Mucosa of stomach (tissue), 1 donor: ENCODE measurements around the gene PTCSC3.

Source experiments
- H3K27me3 ChIP-seq: one replicate; pipeline ENCODE4 v1.7.0; 2013; ENCODE audit warnings: mild to moderate bottlenecking, low read length; ENCODE audit not compliant: control insufficient read depth, insufficient read depth
- H3K36me3 ChIP-seq: one replicate; pipeline ENCODE4 v1.7.0; 2013; ENCODE audit warnings: low read length; ENCODE audit not compliant: control insufficient read depth, insufficient read depth
- H3K4me1 ChIP-seq: one replicate; pipeline ENCODE4 v1.7.0; 2013; ENCODE audit warnings: mild to moderate bottlenecking, low read length; ENCODE audit not compliant: control insufficient read depth, insufficient read depth
- H3K4me3 ChIP-seq: one replicate; pipeline ENCODE4 v1.7.0; 2013; ENCODE audit warnings: low read length
- H3K9ac ChIP-seq: one replicate; pipeline ENCODE4 v1.7.0; 2013; ENCODE audit warnings: mild to moderate bottlenecking, low read length, moderate library complexity
- H3K9me3 ChIP-seq: one replicate; pipeline ENCODE4 v1.7.0; 2013; ENCODE audit warnings: mild to moderate bottlenecking, low read length, moderate library complexity; ENCODE audit not compliant: control insufficient read depth
- donor health status: Pancreatic carcinoma.

The PTCSC3 gene

DNA sequence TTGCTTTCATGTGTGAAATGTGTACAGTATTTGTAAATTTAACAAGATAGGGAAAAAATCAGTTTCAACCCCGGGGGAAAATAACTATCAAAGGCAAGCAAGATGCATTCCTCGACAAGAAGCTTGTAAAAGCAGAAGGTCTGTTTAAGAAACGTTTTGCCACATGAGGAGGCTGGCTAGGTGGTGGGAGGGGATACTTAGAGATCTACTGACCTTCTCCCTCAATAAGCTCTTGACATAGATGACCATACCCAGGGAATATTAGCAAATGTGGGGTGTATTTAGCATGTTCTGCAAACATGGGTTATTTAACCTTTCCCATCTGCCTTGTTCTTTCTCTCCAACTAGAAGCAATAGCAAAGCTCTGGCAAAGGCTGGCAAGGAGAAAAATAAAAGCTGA, 4.9 kb downstream of the PTCSC3 start:
- H3K4me3 ChIP-seq = no peak overlapping the region
- no peak overlapping the region for H3K9ac ChIP-seq
- H3K36me3 ChIP-seq = no peaks in the 10 kb centered on the region
- H3K4me1 ChIP-seq = no peaks in the 10 kb centered on the region
- H3K9me3 ChIP-seq = no peaks in the 10 kb centered on the region
- peaks cover 3% of the 10 kb centered on the region for H3K27me3 ChIP-seq

DNA sequence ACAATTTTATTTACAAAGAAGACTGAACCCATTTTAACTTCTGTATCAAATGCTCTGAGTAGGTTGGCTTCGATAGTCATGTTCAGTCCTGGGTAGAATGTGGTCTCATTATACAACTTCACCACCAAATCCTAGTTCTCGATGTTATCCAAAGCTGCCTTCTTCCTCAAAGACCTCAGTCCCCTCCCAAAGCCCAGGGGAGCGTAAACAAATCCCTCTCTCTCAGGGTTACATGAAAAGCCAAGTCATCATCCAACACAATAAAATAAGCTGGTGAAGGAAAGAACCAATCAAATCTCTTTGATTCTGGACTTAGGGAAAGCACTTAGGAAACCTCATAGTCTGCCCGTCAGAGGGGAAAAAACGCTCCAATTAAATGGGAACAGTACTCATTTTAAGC, 9.1 kb downstream of the PTCSC3 start:
- Histone ChIP-seq H3K9ac (no peak overlapping the region), H3K4me3 (no peak overlapping the region), H3K9me3 (no peaks in the 10 kb centered on the region), H3K27me3 (peaks cover 3% of the 10 kb centered on the region), H3K4me1 (no peaks in the 10 kb centered on the region), H3K36me3 (no peaks in the 10 kb centered on the region)

DNA sequence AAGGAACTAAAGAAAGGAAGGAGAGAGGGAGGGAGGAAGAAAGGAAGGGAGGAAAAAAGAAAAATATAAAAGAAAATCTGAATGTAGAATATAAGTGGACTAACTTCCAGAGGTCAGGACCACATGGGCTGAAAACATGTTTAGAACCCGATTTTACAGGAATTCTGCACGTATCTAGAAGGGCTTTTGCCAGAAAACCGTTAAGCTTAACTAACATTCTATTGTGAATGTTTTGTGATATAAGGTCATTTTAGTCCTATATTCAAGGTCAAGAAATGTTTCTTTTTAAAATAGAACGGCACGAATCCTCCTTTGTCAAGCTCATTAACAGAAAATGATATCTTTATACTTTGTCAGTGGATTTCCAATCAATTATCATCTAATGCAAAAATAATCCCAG, 13.1 kb downstream of the PTCSC3 start:
- Histone ChIP-seq H3K36me3 (no peaks in the 10 kb centered on the region), H3K4me3 (no peak overlapping the region), H3K9me3 (no peaks in the 10 kb centered on the region), H3K4me1 (no peaks in the 10 kb centered on the region), H3K27me3 (peaks cover 6% of the 10 kb centered on the region), H3K9ac (no peak overlapping the region)

- no peak overlapping the region for H3K4me3 ChIP-seq
- H3K9me3 ChIP-seq = no peaks in the 10 kb centered on the region
- H3K4me1 ChIP-seq = no peaks in the 10 kb centered on the region
- H3K27me3 ChIP-seq = peaks cover 6% of the 10 kb centered on the region
- no peaks in the 10 kb centered on the region for H3K36me3 ChIP-seq
- H3K9ac ChIP-seq = no peak overlapping the region
Measured at GRCh38 chr14:36162267-36162666, 14.3 kb downstream of the PTCSC3 start.

DNA sequence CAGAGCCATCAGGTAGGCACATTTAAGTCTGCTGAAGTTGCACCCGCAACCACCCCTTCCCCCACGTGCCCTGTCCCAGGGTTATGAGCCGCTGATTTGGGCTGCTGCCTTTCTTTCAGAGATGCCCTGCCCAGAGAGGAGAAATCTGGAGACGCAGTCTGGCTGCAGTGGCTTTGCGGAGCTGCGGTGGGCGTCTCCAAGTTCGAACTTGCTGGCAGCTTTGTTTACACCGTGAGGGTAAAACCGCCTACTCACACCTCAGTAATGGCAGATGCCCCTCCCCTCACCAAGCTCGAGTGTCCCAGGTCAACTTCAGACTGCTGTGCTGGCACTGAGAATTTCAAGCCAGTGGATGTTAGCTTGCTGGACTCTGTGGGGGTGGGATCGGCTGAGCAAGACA, 14.7 kb downstream of the PTCSC3 start:
- H3K4me3 ChIP-seq = no peak overlapping the region

DNA sequence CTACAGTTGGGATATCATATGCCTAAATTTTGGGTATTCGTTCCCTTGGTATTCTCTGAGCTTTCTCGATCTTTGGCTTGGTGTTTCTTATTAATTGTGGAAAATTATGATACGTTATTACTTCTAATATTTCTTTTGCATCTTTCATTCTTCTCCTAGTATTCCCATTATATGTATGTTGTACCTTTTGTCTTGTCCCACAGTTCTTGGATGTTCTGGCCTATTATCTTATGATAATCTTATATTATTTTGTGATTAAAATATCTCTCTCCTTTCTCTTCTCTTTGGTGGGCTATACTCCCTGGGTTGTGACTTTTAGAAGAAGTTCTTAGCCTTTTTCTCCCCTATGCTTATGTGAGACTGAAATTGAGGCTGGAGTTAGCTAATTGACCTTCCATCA, 25.2 kb downstream of the PTCSC3 start:
- Histone ChIP-seq H3K36me3 (no peaks in the 10 kb centered on the region), H3K4me1 (no peaks in the 10 kb centered on the region)

More for the DNA sequence above, 14.7 kb downstream of the PTCSC3 start:
- Histone ChIP-seq H3K36me3 (no peaks in the 10 kb centered on the region), H3K4me1 (no peaks in the 10 kb centered on the region), H3K27me3 (peaks cover 6% of the 10 kb centered on the region), H3K9me3 (no peaks in the 10 kb centered on the region), H3K9ac (no peak overlapping the region)

DNA sequence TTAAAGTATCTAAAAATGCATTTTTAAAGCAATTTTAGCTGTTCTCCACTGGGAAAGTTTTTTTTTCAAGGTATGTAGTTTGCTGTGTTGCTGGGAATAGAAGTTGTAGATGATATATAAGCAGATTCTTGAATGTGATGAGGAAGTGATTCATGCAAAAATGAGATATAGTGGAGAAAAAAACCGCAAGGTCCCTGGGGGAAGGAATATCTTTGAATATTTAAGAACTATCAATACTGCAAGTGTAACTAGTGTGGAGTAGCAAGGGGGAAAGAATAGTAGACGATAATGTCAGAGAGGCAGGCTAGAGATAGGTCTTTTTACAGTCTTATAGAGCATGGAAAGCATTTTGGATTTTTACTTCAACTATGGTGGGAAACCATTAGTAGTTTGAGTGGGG, 42.5 kb downstream of the PTCSC3 start:
- H3K9ac ChIP-seq = no peak overlapping the region
- H3K27me3 ChIP-seq = no peaks in the 10 kb centered on the region
- H3K4me3 ChIP-seq = no peak overlapping the region
- H3K4me1 ChIP-seq = no peaks in the 10 kb centered on the region
- H3K9me3 ChIP-seq = no peaks in the 10 kb centered on the region
- no peaks in the 10 kb centered on the region for H3K36me3 ChIP-seq

More for the DNA sequence above, 25.2 kb downstream of the PTCSC3 start:
- Histone ChIP-seq H3K27me3 (no peaks in the 10 kb centered on the region), H3K9me3 (no peaks in the 10 kb centered on the region), H3K4me3 (no peak overlapping the region), H3K9ac (no peak overlapping the region)

DNA sequence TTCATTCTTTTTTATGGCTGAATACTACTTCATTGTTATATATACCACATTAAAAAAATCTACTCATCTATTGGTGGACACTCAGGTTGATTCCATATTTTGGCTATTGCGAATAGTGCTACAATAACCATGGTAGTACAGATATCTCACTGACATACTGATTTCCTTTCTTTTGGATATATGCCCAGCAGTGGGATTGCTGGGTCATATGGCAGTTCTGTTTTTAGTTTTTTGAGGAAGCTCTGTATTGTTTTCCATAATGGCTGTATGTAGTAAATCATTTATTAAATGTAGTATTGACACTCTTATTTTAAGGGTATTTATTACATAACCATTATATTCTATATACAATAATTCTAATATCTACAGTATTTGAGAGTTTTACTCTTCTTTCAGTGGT, 43.7 kb downstream of the PTCSC3 start:
- H3K9ac ChIP-seq = no peak overlapping the region
- H3K9me3 ChIP-seq = no peaks in the 10 kb centered on the region
- no peaks in the 10 kb centered on the region for H3K4me1 ChIP-seq
- no peaks in the 10 kb centered on the region for H3K27me3 ChIP-seq
- no peaks in the 10 kb centered on the region for H3K36me3 ChIP-seq
- no peak overlapping the region for H3K4me3 ChIP-seq

DNA sequence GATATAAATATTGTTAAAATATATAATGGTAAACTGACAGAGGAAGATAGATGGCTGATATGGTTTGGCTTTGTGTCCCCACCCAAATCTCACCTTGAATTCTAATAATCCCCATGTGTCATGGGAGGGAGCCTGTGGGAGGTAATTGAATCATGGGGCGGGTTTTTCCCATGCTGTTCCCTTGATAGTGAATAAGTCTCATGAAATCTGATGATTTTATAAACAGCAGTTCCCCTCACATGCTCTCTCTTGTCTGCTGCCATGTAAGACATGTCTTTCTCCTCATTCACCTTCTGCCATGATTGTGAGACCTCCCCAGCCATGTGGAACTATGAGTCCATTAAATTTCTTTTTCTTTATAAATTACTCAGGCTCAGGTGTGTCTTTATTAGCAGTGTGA, 46.3 kb downstream of the PTCSC3 start:
- Histone ChIP-seq H3K4me3 (no peak overlapping the region), H3K9ac (no peak overlapping the region), H3K36me3 (no peaks in the 10 kb centered on the region), H3K9me3 (no peaks in the 10 kb centered on the region), H3K27me3 (no peaks in the 10 kb centered on the region), H3K4me1 (no peaks in the 10 kb centered on the region)

GRCh38 chr14:36129181-36129580, 47.3 kb downstream of the PTCSC3 start:
- H3K9ac ChIP-seq = no peak overlapping the region
- H3K4me3 ChIP-seq = no peak overlapping the region
- no peaks in the 10 kb centered on the region for H3K4me1 ChIP-seq
- no peaks in the 10 kb centered on the region for H3K36me3 ChIP-seq
- no peaks in the 10 kb centered on the region for H3K9me3 ChIP-seq
- no peaks in the 10 kb centered on the region for H3K27me3 ChIP-seq

- Histone ChIP-seq H3K27me3 (no peaks in the 10 kb centered on the region), H3K4me3 (no peak overlapping the region), H3K36me3 (no peaks in the 10 kb centered on the region), H3K9me3 (no peaks in the 10 kb centered on the region), H3K9ac (no peak overlapping the region), H3K4me1 (no peaks in the 10 kb centered on the region)
Measured at GRCh38 chr14:36113341-36113740, 63.2 kb downstream of the PTCSC3 start.

DNA sequence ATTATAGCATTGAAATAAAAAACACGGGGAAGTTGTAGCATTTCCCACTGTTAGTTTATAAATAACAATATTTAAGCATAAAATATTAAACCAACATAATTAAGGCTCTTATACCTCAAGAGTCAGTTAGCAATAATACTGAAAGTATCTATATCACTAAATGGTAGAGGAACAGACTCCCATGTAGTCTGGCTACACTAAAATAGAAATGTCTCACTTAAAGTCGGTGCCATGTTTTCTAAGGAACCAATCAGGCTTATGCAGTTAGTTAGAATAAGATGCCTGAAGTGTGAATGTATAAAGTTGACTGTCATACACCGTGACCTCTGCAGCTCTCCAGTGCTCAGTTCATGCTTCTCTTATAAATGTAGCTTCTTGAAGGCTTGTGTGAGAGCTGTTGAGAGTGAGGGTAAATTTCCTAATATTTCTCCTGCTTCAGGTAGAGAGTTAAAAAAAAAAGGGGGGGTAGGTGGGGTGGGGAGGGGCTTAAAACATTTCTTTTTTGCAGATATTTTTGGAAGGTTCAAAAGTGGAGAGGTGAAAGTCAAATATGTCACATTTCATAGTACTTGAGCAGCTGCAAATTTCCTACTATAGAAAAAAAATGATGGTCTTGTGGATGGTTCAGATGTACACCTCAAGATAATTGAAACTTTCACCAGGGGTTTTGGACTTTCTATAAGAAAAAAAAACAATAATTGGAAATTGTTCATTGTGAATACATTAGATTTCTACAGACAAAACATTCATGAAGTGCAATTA, 64.5 kb downstream of the PTCSC3 start:
- Histone ChIP-seq H3K4me3 (no peak overlapping the region), H3K9ac (no peak overlapping the region), H3K36me3 (no peaks in the 10 kb centered on the region), H3K27me3 (no peaks in the 10 kb centered on the region), H3K9me3 (no peaks in the 10 kb centered on the region), H3K4me1 (no peaks in the 10 kb centered on the region)

- no peaks in the 10 kb centered on the region for H3K36me3 ChIP-seq
- no peaks in the 10 kb centered on the region for H3K9me3 ChIP-seq
- H3K4me3 ChIP-seq = no peak overlapping the region
- no peaks in the 10 kb centered on the region for H3K27me3 ChIP-seq
- no peak overlapping the region for H3K9ac ChIP-seq
- no peaks in the 10 kb centered on the region for H3K4me1 ChIP-seq
Measured at GRCh38 chr14:36105401-36105800, 71.1 kb downstream of the PTCSC3 start.
